HG02642 (cell line): ENCODE data around the gene GNAZ.

Source experiments
- ATAC-seq: cut with Tn5 transposase; IDR thresholded peaks from one replicate; pipeline ENCODE4 v1.9.1; 2021; ENCODE audit warnings: mild to moderate bottlenecking; ENCODE audit not compliant: unreplicated experiment, poor library complexity

Gene GNAZ

GRCh38 chr22:23104187-23104971 is 34.1 kb downstream of the GNAZ start:
- no peak for ATAC-seq

GRCh38 chr22:23105304-23105703 is 35.0 kb downstream of the GNAZ start:
- ATAC-seq, result no peak

GRCh38 chr22:23105919-23106318 is 35.6 kb downstream of the GNAZ start:
- ATAC-seq, result no peak

GRCh38 chr22:23106344-23106743 is 36.0 kb downstream of the GNAZ start:
- no peak for ATAC-seq

GRCh38 chr22:23106906-23107367 is 36.6 kb downstream of the GNAZ start:
- no peak for ATAC-seq

DNA sequence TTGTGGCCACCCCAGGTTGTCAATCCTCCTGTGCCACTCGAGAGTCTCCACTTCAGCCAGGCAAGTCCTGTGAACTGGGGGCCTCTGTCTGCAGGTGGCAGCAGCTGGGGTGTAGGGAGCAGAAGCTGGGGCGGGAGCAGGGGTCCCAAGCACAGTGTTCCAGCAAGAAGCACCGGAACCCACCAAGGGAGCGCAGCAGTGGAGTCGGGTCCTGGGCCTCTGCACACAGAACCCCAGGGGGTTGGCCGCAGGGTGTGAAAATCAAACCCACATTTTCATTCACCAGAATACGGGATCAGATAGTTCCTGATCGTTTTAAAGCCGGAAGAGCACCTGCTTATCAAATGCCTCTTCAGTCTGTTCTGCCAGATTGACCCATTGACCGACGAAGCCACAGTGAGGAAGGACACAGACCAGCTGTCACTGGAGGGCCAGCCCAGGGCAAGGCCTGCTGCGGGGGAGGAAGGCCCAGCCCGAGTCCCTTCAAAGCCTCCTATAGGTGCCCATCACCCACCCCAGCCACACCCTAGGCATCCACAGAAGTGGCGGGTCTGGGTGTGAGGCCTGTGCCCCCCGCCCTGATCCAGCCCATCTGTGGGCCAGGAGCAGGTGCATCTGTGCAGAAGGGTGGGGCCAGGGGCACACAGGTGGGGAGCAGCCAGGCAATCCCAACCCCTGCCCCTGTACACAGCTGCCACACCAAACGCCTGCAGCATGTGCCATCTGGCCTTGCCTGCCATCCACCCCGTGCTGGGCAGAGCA is 37.3 kb downstream of the GNAZ start:
- ATAC-seq, result no peak

- ATAC-seq, result no peak
Measured at GRCh38 chr22:23108249-23109078, 38.1 kb downstream of the GNAZ start.

- ATAC-seq, result no peak
Measured at GRCh38 chr22:23109079-23109347, 38.7 kb downstream of the GNAZ start.

DNA sequence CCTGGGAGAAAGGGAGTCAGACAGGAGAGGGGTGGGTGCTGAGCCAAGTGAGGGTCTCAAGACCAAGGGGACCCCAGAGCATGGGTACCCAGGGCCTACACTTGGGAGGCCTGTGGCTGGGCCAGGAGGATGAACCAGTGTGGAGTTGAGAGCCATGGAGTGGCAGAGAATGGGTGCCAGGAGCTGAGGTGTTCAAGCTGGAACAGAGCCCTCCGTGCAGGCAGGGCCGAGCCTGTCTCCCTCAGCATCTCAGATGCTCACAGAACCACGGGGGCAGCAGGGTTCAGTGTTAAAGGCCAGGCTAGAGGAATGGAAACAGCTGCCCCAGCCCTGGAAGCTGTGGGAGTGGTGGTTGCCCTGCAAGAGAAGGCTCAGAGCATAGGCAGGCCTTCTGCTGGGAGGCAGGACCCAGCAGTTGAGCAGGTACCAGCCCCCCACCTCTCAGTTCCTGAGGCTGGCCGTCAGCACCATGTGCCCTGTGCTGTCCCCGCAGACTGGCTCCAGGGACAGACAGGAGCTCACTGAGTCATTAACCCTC is 39.2 kb downstream of the GNAZ start:
- no peak for ATAC-seq

DNA sequence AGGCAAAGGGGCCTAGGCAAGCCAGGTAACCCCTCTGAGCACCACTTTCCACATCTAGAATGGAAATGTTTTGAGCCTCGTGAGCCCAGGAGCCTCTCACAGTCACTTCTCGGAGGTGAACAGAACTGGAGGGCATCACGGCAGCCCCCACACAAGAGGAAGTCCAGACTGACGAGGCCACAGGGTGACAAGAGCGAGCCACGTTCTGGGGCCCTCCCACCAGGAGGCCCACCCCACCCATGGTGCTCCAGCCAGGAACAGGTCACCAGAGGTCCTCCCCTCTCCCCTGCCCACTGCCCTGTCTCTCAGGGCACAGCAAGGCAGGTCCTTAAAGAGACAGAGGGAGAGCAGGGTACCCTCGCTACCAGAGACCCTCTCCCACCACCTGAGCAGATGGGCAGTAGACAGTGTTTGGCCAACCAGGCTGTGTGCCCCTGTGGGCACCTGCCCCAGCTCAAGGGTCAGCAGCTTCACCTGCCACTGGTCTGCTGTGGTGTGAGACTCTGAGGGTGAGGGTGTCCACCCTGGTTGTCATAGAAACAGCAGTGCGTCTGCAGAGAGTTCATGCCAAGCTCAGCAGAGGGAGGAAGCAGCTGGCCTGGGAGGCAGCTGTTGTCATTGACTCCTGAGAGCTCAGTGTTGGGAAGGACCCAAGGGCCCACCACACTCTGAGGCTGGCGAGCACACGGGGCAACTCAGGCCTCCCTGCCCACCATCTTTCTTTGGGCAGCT is 40.0 kb downstream of the GNAZ start:
- ATAC-seq, result no peak

DNA sequence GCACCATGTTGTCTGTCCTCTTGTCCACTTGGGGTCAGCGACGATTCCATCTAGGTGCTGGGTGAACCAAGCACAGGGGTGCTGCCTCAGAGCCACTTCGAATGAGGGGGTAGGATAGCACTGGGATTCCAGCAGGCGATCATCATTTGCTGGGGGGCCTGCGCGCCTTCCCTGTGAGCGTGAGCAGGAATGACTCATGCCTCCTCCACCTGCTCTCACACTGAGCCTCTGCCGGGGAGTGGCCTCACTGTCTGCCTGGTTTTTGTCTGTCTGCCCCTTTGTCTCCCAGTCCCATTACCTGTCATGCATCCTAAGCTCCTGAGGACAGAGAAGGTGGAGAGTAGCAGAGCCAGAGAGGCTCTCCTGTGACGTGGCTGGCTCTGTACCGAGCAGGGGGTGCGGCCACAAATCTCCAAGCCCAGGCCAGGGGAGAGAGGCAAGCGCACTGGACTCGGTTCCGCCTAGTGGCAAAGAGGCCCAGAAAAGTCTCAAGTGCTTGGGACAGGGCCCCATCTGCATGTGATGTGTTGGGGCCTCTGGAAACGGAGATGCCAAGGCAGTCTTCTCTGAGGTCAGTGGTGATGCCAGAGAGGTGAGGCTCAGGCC is 40.7 kb downstream of the GNAZ start:
- no peak for ATAC-seq

DNA sequence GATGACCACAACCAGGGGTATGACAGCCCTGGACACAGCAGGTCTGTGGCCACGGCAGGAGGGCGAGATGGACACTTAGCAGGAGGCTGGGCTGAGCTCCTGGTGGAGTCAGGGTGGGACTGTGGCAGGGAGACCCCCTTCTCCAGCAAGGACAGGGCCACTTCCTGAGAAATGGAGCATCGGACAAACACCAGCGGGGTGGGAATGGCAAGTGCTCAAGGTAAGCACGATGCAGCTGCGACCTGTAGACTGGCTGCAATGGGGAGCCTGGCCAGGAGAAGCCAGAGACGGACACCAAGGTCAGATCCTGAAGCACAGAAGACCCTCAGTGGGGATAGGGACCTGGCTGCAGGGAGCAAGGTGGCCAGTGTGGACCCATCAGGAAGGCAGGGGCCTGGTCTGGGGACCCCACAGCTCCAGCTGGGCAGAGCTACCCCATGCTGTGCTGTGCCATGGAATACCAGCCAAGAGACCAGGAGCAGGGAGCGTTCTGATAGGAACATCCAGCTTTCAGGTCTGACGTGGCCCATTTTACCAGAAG is 42.2 kb downstream of the GNAZ start:
- no peak for ATAC-seq

GRCh38 chr22:23113067-23113846 is 42.9 kb downstream of the GNAZ start:
- no peak for ATAC-seq

- no peak for ATAC-seq
Measured at GRCh38 chr22:23113847-23114720, 43.8 kb downstream of the GNAZ start.

- no peak for ATAC-seq
Measured at GRCh38 chr22:23114721-23115020, 44.4 kb downstream of the GNAZ start.

DNA sequence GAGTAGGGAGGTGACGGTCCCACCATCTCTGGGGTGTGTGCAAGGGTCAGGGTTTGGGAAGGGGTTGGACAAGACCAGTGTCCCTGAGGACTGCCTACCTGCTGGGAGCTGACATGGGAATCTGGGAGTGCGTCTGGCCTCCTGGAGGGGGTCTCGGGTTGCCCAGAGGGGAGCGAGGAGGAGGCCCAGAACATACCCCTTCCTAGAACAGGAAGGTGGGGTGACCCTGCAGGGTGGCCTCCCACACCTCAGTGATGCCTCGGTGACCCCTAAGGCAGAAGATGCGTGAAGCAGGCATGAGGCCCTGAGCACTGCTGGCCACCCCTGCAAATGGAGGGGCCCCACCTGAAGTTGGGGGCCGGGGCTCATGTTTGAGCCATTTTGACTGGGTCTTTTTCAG is 45.0 kb downstream of the GNAZ start:
- ATAC-seq, result no peak

DNA sequence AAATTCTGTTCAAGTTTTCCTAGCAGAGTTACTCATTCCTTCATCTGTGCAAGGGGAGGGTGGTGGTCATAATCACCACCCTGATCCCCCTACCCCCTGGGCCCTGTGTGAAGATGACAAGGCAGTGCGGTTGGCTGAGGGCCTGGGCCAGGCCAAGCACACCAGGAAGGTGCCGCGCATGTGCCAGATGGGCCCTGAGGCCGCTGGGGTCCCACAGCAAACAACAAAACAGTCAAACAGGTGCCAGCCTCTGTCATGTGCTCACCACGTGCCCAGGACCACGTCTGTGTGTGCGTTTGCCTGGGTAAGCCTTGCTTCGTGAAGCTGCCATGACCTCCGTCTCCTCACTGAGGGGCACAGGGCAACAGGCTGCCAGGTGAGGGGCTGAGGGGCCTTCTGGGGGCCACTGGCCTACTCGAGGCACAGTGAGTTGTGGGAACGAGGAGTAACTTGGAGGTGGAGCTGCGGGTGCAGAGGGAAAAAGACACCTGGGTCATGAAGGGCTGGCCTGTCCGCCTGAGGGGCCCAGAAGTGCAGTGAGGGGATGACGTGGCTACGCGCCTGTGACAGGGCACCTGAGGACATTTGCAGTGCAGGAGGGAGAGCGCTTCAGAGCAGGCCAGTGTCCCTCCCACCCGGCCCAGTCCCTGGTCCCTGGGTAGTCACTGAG is 45.6 kb downstream of the GNAZ start:
- ATAC-seq, result no peak
